ENCODE data around the gene PTPRCAP.

DNA sequence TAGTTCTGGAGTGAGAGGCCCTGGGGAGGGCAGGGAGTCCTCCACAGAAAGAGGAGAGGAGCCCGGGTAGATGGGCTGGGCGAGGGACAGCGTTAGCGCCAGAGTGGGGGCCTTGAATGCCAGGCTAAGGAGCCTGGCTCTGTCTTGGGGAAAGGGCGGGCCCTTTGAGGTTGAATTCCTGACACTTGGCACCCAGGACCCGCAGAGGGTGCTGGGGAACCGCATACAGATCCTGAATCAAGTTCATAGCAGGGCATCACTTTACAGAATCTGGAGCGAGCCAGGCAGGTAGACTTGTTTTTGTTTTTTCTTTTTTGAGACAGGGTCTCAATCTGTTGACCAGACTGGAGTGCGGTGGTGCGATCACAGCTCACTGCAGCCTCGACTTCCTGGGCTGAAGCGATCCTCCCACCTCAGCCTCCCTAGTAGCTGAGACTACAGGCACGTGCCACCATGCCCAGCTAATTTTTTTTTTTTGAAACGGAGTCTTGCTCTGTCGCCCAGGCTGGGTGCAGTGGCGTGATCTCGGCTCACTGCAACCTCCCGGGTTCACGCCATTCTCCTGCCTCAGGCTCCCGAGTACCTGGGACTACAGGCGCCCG lies 16.0 kb downstream of the PTPRCAP start:
- TF ChIP-seq, protein P1, sequence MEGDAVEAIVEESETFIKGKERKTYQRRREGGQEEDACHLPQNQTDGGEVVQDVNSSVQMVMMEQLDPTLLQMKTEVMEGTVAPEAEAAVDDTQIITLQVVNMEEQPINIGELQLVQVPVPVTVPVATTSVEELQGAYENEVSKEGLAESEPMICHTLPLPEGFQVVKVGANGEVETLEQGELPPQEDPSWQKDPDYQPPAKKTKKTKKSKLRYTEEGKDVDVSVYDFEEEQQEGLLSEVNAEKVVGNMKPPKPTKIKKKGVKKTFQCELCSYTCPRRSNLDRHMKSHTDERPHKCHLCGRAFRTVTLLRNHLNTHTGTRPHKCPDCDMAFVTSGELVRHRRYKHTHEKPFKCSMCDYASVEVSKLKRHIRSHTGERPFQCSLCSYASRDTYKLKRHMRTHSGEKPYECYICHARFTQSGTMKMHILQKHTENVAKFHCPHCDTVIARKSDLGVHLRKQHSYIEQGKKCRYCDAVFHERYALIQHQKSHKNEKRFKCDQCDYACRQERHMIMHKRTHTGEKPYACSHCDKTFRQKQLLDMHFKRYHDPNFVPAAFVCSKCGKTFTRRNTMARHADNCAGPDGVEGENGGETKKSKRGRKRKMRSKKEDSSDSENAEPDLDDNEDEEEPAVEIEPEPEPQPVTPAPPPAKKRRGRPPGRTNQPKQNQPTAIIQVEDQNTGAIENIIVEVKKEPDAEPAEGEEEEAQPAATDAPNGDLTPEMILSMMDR (IDR thresholded peaks at IDR 0.05): no peak
- no peak for TF ChIP-seq POLR2A (IDR thresholded peaks at IDR 0.05)
